Neural cell (in vitro differentiated cells): Measurements from ENCODE around the gene SLC22A23. TPM values are rescaled to one million over a fixed set of nuclear protein-coding genes. Genes with fewer than 3 reads are reported as not detected.

Source experiments
- H2AFZ ChIP-seq: fragments of 200-600, 300-800 bp; sonication (generic), shearing (Covaris generic); 2 replicates; pipeline ENCODE4 v1.6.0; 2014; ENCODE audit warnings: low read depth, mild to moderate bottlenecking, antibody characterized with exemption, low read length, moderate library complexity
- H3F3A ChIP-seq: fragments of 200-600 bp; shearing (Covaris generic); 2 replicates; pipeline ENCODE4 v1.6.1; 2016; ENCODE audit warnings: mild to moderate bottlenecking, moderate library complexity, mixed read lengths, antibody characterized with exemption, low read length; ENCODE audit not compliant: insufficient read depth, poor library complexity, severe bottlenecking
- H3K27ac ChIP-seq: fragments of 200-600, 300-800 bp; sonication (generic), shearing (Covaris generic); 2 replicates; pipeline ENCODE4 v1.5.1; 2014; ENCODE audit warnings: mild to moderate bottlenecking, low read length, moderate library complexity
- H3K27me3 ChIP-seq: fragments of 300-800, 200-600 bp; sonication (generic), shearing (Covaris generic); 2 replicates; pipeline ENCODE4 v1.6.0; 2014; ENCODE audit warnings: mild to moderate bottlenecking, low read depth, low read length, moderate library complexity; ENCODE audit not compliant: insufficient read depth
- H3K36me3 ChIP-seq: fragments of 300-800, 200-600 bp; sonication (generic), shearing (Covaris generic); 2 replicates; pipeline ENCODE4 v1.5.1; 2014; ENCODE audit warnings: mild to moderate bottlenecking, antibody characterized with exemption, low read length, moderate library complexity; ENCODE audit not compliant: insufficient read depth
- H3K4me2 ChIP-seq: fragments of 300-800, 200-600 bp; sonication (generic), shearing (Covaris generic); 2 replicates; pipeline ENCODE4 v1.6.0; 2014; ENCODE audit warnings: mild to moderate bottlenecking, low read length
- H3K4me3 ChIP-seq: fragments of 300-800, 200-600 bp; sonication (generic), shearing (Covaris generic); 2 replicates; pipeline ENCODE4 v1.5.1; 2014; ENCODE audit warnings: mild to moderate bottlenecking, low read length, moderate library complexity
- H3K79me2 ChIP-seq: fragments of 200-600 bp; shearing (Covaris generic); replicated peaks from 2 replicates; pipeline ENCODE4 v1.6.0; 2014; ENCODE audit warnings: mild to moderate bottlenecking, low read length, moderate library complexity; ENCODE audit not compliant: insufficient read depth
- H3K9ac ChIP-seq: fragments of 300-800, 200-600 bp; sonication (generic), shearing (Covaris generic); 2 replicates; pipeline ENCODE4 v1.6.1; 2016; ENCODE audit warnings: mild to moderate bottlenecking, low read length, mixed read lengths
- H3K9me2 ChIP-seq: fragments of 200-600 bp; shearing (Covaris generic); 2 replicates; pipeline ENCODE4 v1.6.1; 2016; ENCODE audit warnings: mild to moderate bottlenecking, low read length, mixed read lengths; ENCODE audit not compliant: insufficient read depth
- H3K9me3 ChIP-seq: fragments of 200-600, 300-800 bp; sonication (generic), shearing (Covaris generic); 2 replicates; pipeline ENCODE4 v1.6.1; 2016; ENCODE audit warnings: mild to moderate bottlenecking, mixed run types, low read length, moderate library complexity, mixed read lengths
- H4K20me1 ChIP-seq: fragments of 200-600 bp; shearing (Covaris generic); 2 replicates; pipeline ENCODE4 v1.6.1; 2016; ENCODE audit warnings: mild to moderate bottlenecking, mixed run types; ENCODE audit not compliant: insufficient read depth
- CTCF ChIP-seq: fragments of 450-650 bp; IDR thresholded peaks from 2 replicates; pipeline ENCODE4 v1.5.1; 2014; ENCODE audit warnings: antibody characterized with exemption, mild to moderate bottlenecking, moderate library complexity; ENCODE audit not compliant: poor library complexity, severe bottlenecking
- EP300 ChIP-seq: fragments of 450-650 bp; conservative IDR thresholded peaks from 2 replicates; pipeline ENCODE4 v1.6.1; 2014; ENCODE audit warnings: antibody characterized with exemption, mild to moderate bottlenecking, moderate library complexity; ENCODE audit not compliant: poor library complexity, severe bottlenecking
- EZH2 ChIP-seq: fragments of 200-600, 300-800 bp; shearing (Covaris generic), sonication (generic); IDR thresholded peaks from 2 replicates; pipeline ENCODE4 v1.6.1; 2014; ENCODE audit warnings: antibody characterized with exemption, low read length, borderline replicate concordance, mild to moderate bottlenecking; ENCODE audit not compliant: insufficient read depth, poor library complexity, severe bottlenecking
- MXI1 ChIP-seq: fragments of 450-650 bp; conservative IDR thresholded peaks from 2 replicates; pipeline ENCODE4 v1.6.1; 2014; ENCODE audit warnings: antibody characterized with exemption, mild to moderate bottlenecking; ENCODE audit not compliant: poor library complexity, severe bottlenecking
- POLR2AphosphoS5 ChIP-seq: IDR thresholded peaks from 2 replicates; pipeline ENCODE4 v1.6.1; 2012
- RAD21 ChIP-seq: fragments of 450-650 bp; conservative IDR thresholded peaks from 2 replicates; pipeline ENCODE4 v1.6.1; 2014; ENCODE audit warnings: antibody characterized with exemption, mild to moderate bottlenecking, moderate library complexity
- REST ChIP-seq: IDR thresholded peaks from 2 replicates; pipeline ENCODE4 v1.6.1; 2012; ENCODE audit warnings: borderline replicate concordance
- SMC3 ChIP-seq: fragments of 450-650 bp; conservative IDR thresholded peaks from 2 replicates; pipeline ENCODE4 v1.6.1; 2014; ENCODE audit warnings: antibody characterized with exemption, mild to moderate bottlenecking, moderate library complexity; ENCODE audit not compliant: poor library complexity
- TAF1 ChIP-seq: IDR thresholded peaks from 2 replicates; pipeline ENCODE4 v1.6.1; 2012; ENCODE audit warnings: low read depth
- polyA plus RNA-seq: library from polyadenylated mRNA; depleted of rRNA; stranded (reverse); fragments of >200 nt; gene quantifications from 2 replicates; pipeline ENCODE4 v1.2.3, GENCODE V29; 2014

The SLC22A23 gene
- polyA plus RNA-seq, 1 donor from 2014 or later = 8.8 TPM

- Histone ChIP-seq H3K9me2 (no peaks in the 10 kb centered on the region), H3K9ac (no peak overlapping the region), H3K27ac (no peak overlapping the region), H3K27me3 (no peaks in the 10 kb centered on the region), H2AFZ (no peak overlapping the region), H4K20me1 (no peaks in the 10 kb centered on the region), H3K4me3 (no peak overlapping the region), H3K79me2 (peaks cover 45% of the 10 kb centered on the region), H3K4me2 (no peak overlapping the region), H3K36me3 (peaks cover 10% of the 10 kb centered on the region), H3K9me3 (no peaks in the 10 kb centered on the region), H3F3A (no peaks in the 10 kb centered on the region)
- no peak for TF ChIP-seq RAD21
- no peak for TF ChIP-seq REST
- TF ChIP-seq EP300 = no peak
- no peak for TF ChIP-seq POLR2AphosphoS5
- no peak for TF ChIP-seq EZH2
- TF ChIP-seq MXI1 = no peak
Observed at GRCh38 chr6:3239110-3239830, 217.6 kb downstream of the SLC22A23 start.

GRCh38 chr6:3237761-3238662, 218.8 kb downstream of the SLC22A23 start:
- Histone ChIP-seq H3K9me2 (no peaks in the 10 kb centered on the region), H3K27ac (no peak overlapping the region), H3K4me3 (no peak overlapping the region), H3K36me3 (peaks cover 7% of the 10 kb centered on the region), H2AFZ (no peak overlapping the region), H3F3A (peaks cover under 1% of the 10 kb centered on the region), H3K27me3 (no peaks in the 10 kb centered on the region), H4K20me1 (no peaks in the 10 kb centered on the region), H3K9me3 (no peaks in the 10 kb centered on the region), H3K9ac (no peak overlapping the region), H3K4me2 (no peak overlapping the region), H3K79me2 (peaks cover 57% of the 10 kb centered on the region)
- no peak for TF ChIP-seq SMC3
- TF ChIP-seq RAD21 = no peak
- no peak for TF ChIP-seq CTCF
- TF ChIP-seq POLR2AphosphoS5 = no peak
- TF ChIP-seq EZH2 = no peak
- TF ChIP-seq MXI1 = no peak
- TF ChIP-seq REST = no peak
- no peak for TF ChIP-seq TAF1
- no peak for TF ChIP-seq EP300
